ENCODE results near the gene CPSF7. TPM values are rescaled to one million over a fixed set of nuclear protein-coding genes. Genes with fewer than 3 reads are reported as not detected.

CPSF7 gene
- total and polyA plus RNA-seq, 4 donors = 12.5 to 23.7 (median 22.2) TPM

- TF ChIP-seq REST (IDR thresholded peaks at IDR 0.05) (no peak), ATF3 (IDR thresholded peaks at IDR 0.05) (no peak), TAF1 (conservative IDR thresholded peaks at IDR 0.05) (no peak)
These were observed 16.3 kb downstream of the CPSF7 start (continued) for GRCh38 chr11:61413496-61413895.

GRCh38 chr11:61411589-61411988, 18.2 kb downstream of the CPSF7 start:
- 74% methylated on average over 9 of the region's 9 CpGs for WGBS
- Histone ChIP-seq H3K9ac (ENCODE audit: low read depth in 1 of 2, low read length in 2 of 2) (no peak overlapping the region), H3K9me3 (ENCODE audit: control insufficient read depth in 4 of 4, low read length in 3 of 4) (no peaks in the 10 kb centered on the region), H3K4me3 (ENCODE audit: low read depth in 1 of 3, low read length in 3 of 3) (no peak overlapping the region), H3K27me3 (ENCODE audit: control insufficient read depth in 4 of 4, insufficient read depth in 4 of 4, low read length in 3 of 4) (no peaks in the 10 kb centered on the region), H3K27ac (ENCODE audit: low read depth in 1 of 2, low read length in 2 of 2) (no peak overlapping the region), H3K4me1 (ENCODE audit: control insufficient read depth in 4 of 4, insufficient read depth in 4 of 4, low read length in 3 of 4) (no peaks in the 10 kb centered on the region), H3K36me3 (ENCODE audit: control insufficient read depth in 4 of 4, insufficient read depth in 3 of 4, low read depth in 1 of 4, low read length in 3 of 4) (peaks cover 18 to 89% (median 72%) of the 10 kb centered on the region in 4 donors)
- TF ChIP-seq EGR1 (IDR thresholded peaks at IDR 0.05; ENCODE audit: low read depth in 2 of 2) (no peak), HNF4A (conservative IDR thresholded peaks at IDR 0.05) (no peak), TAF1 (conservative IDR thresholded peaks at IDR 0.05) (no peak), YY1 (IDR thresholded peaks at IDR 0.05) (no peak), CTCF (IDR thresholded peaks at IDR 0.05; ENCODE audit: low read depth, low read length, missing input control) (no peak), NR2F2 (IDR thresholded peaks at IDR 0.05) (no peak), ATF3 (IDR thresholded peaks at IDR 0.05) (no peak), FOXA1 (IDR thresholded peaks at IDR 0.05) (no peak), SP1 (IDR thresholded peaks at IDR 0.05) (no peak), MAX (IDR thresholded peaks at IDR 0.05) (no peak), FOXA2 (IDR thresholded peaks at IDR 0.05) (no peak), RAD21 (IDR thresholded peaks at IDR 0.05) (no peak), HNF4G (IDR thresholded peaks at IDR 0.05) (no peak), RXRA (IDR thresholded peaks at IDR 0.05) (no peak), GABPA (IDR thresholded peaks at IDR 0.05 in 1 of 2, conservative IDR thresholded peaks at IDR 0.05 in 1 of 2) (no peak), JUND (IDR thresholded peaks at IDR 0.05) (no peak), ZBTB33 (IDR thresholded peaks at IDR 0.05) (no peak), REST (IDR thresholded peaks at IDR 0.05) (no peak)
- no peak for DNase-seq (ENCODE audit: low spot score)

Data from liver (tissue), 9 donors.